Measurements from ENCODE around the gene MIER2.

MIER2 gene

DNA sequence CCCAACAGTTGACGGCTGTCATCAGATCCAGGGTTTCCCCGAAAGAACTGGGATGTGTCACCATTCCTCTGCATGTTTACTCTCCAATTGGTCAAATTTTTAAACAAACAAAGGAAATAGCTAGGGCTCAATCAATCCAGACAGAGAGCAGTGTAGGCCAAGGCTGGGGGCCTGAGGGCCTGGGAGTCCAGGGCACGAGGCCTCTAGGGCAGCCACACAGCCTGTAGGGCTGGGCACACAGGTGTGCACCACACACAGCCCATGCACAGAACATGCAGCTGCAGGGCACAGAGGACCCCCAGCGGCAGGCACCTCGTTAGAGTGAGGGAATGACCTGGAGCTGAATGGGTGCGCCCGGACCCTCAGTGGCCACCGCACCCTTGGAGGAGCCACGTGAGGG is 9.5 kb downstream of the MIER2 start:
- DNase-seq: no peak
- Histone ChIP-seq H3K36me3 (peaks cover 26 to 39% (median 27%) of the 10 kb centered on the region in 3 donors), H3K4me1 (peaks cover 0 to 3% (median 0%) of the 10 kb centered on the region in 4 donors), H3K9me3 (no peaks in the 10 kb centered on the region), H3K27ac (no peak overlapping the region), H3K4me3 (no peak overlapping the region), H3K27me3 (no peaks in the 10 kb centered on the region)
- TF ChIP-seq CTCF (IDR thresholded peaks at IDR 0.05): no peak
- intact Hi-C loops (cut with DNase I; ENCODE audit: low total_unique reads): no loop called here

- peaks cover 0 to 3% (median 0%) of the 10 kb centered on the region in 4 donors for H3K4me1 ChIP-seq
- H3K27ac ChIP-seq: no peak overlapping the region
- no peak for DNase-seq
- TF ChIP-seq CTCF (IDR thresholded peaks at IDR 0.05): no peak
- intact Hi-C loops (cut with DNase I; ENCODE audit: low total_unique reads): no loop called here
- H3K4me3 ChIP-seq: no peak overlapping the region
- no peaks in the 10 kb centered on the region for H3K9me3 ChIP-seq
- H3K27me3 ChIP-seq: no peaks in the 10 kb centered on the region
- peaks cover 32 to 45% (median 33%) of the 10 kb centered on the region in 3 donors for H3K36me3 ChIP-seq
These were observed 10.1 kb downstream of the MIER2 start for GRCh38 chr19:334296-335071.

- intact Hi-C loops (cut with DNase I; ENCODE audit: low total_unique reads): no loop called here
These were observed 14.1 kb downstream of the MIER2 start for GRCh38 chr19:330503-330902.

GRCh38 chr19:329876-330275 is 14.7 kb downstream of the MIER2 start:
- DNase-seq: no peak
- intact Hi-C loops (cut with DNase I; ENCODE audit: low total_unique reads): no loop called here
- Histone ChIP-seq H3K27ac (no peak overlapping the region), H3K27me3 (no peaks in the 10 kb centered on the region), H3K4me1 (no peaks in the 10 kb centered on the region), H3K9me3 (peaks cover 0 to 9% (median 0%) of the 10 kb centered on the region in 3 donors), H3K4me3 (no peak overlapping the region), H3K36me3 (peaks cover 72 to 79% (median 78%) of the 10 kb centered on the region in 3 donors)
- TF ChIP-seq CTCF (IDR thresholded peaks at IDR 0.05): no peak

More at GRCh38 chr19:330503-330902, 14.1 kb downstream of the MIER2 start:
- no peak overlapping the region for H3K27ac ChIP-seq
- peaks cover 0 to 9% (median 0%) of the 10 kb centered on the region in 3 donors for H3K9me3 ChIP-seq
- TF ChIP-seq CTCF (IDR thresholded peaks at IDR 0.05): no peak
- peaks cover 71 to 79% (median 72%) of the 10 kb centered on the region in 3 donors for H3K36me3 ChIP-seq
- H3K4me3 ChIP-seq: no peak overlapping the region
- no peaks in the 10 kb centered on the region for H3K4me1 ChIP-seq
- no peaks in the 10 kb centered on the region for H3K27me3 ChIP-seq
- no peak for DNase-seq

- no peaks in the 10 kb centered on the region for H3K4me1 ChIP-seq
- intact Hi-C loops (cut with DNase I; ENCODE audit: low total_unique reads): no loop called here
- no peak for TF ChIP-seq CTCF (IDR thresholded peaks at IDR 0.05)
These were observed 16.5 kb downstream of the MIER2 start for GRCh38 chr19:328025-328505.

More at GRCh38 chr19:328025-328505, 16.5 kb downstream of the MIER2 start:
- Histone ChIP-seq H3K4me3 (no peak overlapping the region), H3K27me3 (no peaks in the 10 kb centered on the region), H3K27ac (no peak overlapping the region), H3K36me3 (peaks cover 70 to 81% (median 77%) of the 10 kb centered on the region in 3 donors), H3K9me3 (peaks cover 0 to 9% (median 0%) of the 10 kb centered on the region in 3 donors)
- DNase-seq: no peak
